Prostate gland (tissue), 2 donors: ENCODE measurements around the gene FOXP4.

Experiments
- POLR2A ChIP-seq: fragments of 450-650 bp; IDR thresholded peaks from one replicate; pipeline ENCODE4 v1.6.1; 2016; ENCODE audit warnings: antibody characterized with exemption, mild to moderate bottlenecking
- TF ChIP-seq, protein P1 (sequence below), 4 experiments: fragments of 200-600 bp in 2 of 4; fragments of 450-650 bp in 2 of 4; sonication (generic) in 2 of 4; IDR thresholded peaks; 1 replicate in 3 of 4; 2 replicates in 1 of 4; pipeline ENCODE4 v1.5.1; 2016 to 2019; ENCODE audit warnings: antibody characterized with exemption in 4 of 4, mild to moderate bottlenecking in 2 of 4, moderate library complexity in 2 of 4

DNA sequence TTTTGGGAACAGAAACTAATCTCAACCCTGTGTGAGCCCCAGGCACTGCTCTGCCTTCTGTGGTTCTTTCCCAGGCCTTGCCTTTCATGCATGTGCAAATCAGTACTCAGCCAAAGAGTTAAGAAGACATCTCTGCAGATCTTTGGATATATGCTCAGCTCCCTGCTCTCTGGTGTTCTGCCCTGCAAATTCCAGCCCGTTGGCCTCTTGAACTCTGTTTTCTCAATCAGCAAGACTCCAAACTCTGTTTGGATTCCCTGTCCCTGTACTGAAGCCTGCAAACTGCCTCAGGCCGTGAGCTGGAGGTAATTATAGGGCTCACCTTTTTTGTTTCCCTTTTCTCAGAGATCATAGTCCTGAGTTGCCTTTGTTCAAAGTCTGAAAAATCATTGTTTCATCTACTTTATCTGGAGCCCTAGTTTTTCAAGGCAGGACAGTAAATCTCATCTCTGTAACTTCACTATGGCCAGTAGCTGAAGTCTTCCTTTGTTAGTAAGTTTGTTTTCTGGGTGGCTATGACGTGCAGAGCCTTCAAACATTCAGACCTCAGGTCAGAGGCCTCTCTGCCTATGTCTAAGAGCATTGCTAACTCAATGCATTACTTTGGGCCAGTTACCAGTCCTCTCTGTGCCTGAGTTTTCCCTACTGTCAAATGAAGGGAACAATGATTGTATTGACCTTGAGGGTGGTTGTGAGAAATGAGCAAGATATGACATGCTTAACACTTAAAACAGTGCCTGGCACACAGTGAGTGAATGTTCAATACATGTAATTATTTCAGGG is 76.2 kb downstream of the FOXP4 start:
- TF ChIP-seq POLR2A = no peak
- TF ChIP-seq, protein P1, sequence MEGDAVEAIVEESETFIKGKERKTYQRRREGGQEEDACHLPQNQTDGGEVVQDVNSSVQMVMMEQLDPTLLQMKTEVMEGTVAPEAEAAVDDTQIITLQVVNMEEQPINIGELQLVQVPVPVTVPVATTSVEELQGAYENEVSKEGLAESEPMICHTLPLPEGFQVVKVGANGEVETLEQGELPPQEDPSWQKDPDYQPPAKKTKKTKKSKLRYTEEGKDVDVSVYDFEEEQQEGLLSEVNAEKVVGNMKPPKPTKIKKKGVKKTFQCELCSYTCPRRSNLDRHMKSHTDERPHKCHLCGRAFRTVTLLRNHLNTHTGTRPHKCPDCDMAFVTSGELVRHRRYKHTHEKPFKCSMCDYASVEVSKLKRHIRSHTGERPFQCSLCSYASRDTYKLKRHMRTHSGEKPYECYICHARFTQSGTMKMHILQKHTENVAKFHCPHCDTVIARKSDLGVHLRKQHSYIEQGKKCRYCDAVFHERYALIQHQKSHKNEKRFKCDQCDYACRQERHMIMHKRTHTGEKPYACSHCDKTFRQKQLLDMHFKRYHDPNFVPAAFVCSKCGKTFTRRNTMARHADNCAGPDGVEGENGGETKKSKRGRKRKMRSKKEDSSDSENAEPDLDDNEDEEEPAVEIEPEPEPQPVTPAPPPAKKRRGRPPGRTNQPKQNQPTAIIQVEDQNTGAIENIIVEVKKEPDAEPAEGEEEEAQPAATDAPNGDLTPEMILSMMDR (IDR thresholded peaks at IDR 0.05) = no peak
